NCI-H748 (cell line): Measurements from ENCODE around the gene COL18A1.
"Not testable (repeated sequence)": the region's sequence is repeated elsewhere in the genome, so short reads cannot be mapped to it uniquely, and the experiment has no call there.

ENCODE experiments used
- DNase-seq: peaks from one replicate; lab custom pipeline; 2025; ENCODE audit not compliant: unreplicated experiment; lab: John Stamatoyannopoulos, UW

Gene COL18A1

GRCh38 chr21:45529785-45530422, 124.9 kb downstream of the COL18A1 start:
- no peak for DNase-seq

- no peak for DNase-seq
Measured at GRCh38 chr21:45530423-45531113, 125.6 kb downstream of the COL18A1 start.

DNA sequence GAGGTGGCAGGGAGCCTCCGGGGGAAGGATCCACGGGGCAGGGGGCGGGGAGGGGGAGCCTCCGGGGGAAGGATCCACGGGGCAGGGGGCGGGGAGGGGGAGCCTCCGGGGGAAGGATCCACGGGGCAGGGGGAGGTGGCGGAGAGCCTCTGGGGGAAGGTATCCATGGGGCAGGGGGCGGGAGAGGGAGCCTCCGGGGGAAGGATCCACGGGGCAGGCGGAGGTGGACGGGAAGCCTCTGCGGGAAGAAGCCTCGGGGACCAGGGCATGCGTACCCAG, 126.1 kb downstream of the COL18A1 start:
- not testable (repeated sequence) for DNase-seq

DNA sequence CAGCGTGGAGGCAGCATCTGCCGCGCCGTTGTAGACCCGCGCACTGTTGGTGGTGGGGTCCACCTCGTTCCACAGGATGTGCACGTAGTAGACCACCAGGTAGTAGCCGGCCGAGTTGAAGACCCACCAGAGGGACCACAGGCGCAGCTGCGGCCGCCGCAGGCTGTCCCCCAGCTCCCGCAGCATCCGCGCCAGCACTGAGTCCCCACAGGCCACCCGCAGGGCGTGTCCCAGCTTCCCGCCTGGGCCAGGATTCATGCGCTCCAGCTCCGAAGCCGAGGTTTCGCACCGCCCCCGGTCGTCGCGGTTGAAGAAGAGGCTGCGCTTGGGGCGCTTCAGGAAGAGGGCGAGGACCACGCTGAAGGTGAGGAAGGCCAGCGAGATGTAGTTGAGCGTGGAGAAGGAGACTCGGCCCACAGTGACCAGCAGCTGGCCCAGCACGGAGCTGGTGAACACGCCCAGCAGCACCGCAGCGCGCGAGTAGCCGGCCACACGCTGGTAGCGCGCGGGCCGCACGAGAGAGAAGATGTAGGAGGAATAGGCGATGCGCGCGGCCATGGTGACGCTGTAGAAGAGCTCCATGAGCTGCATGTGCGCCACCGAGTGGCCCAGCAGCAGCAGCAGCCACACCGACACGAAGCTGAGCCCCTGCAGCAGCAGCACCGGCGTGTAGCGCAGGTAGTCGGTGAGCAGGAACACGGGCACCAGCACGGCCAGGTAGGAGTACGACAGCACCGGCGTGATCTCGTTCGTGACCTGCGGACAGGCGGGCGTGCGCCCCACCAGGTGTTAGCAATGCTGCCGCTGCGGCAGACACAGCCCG, 126.6 kb downstream of the COL18A1 start:
- DNase-seq: no peak

DNA sequence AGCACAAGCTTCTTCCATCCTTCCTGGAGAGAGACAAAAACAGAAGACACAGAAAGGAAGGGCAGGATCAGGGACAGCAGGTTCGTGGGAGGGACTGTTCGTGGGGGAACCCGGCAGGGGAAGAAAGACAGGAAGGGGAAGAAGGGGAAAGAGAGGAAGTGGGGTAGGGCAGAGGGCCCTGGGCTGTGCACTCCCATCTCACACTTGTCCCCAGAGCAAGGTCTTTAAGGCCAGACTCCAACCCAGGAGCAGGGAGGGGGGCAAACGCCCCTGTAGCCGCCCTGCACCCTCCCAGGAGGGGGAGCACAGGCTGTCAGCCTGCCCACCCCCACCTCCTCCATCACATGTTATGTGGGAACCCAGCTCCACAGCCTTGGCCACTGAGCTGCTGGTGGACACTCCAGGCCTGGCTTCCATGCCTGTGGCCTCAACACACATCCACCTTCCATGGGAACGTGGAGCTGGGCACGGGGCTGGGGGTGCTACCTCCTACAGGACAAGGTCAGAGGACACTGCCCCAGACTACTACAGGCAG, 127.9 kb downstream of the COL18A1 start:
- DNase-seq: no peak

DNA sequence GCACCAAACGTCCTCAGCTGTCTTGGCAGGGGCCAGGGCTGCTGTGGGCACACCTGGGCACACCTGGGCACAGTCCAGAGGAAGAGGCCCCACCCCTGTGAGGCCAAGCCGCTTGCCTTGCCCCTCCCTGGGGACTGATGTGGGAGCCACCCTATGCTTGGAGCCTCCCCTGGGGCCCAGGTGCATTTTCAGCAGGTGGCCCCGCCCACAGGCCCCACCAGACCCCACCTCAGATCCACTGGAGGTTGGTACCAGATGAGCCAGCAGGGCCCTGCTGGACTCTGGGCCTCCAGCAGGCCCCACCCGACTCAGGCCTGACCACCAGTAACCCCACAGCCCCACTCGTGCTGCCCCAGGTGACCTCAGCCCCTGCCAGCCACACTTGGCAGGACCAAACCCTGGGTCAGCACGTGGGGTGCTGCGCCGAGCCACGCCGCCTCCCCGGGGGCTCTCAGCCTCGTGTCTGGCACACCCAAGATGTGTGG, 128.4 kb downstream of the COL18A1 start:
- DNase-seq: no peak

- no peak for DNase-seq
Measured at GRCh38 chr21:45533846-45534635, 129.1 kb downstream of the COL18A1 start.

GRCh38 chr21:45534636-45535331, 129.8 kb downstream of the COL18A1 start:
- DNase-seq: no peak

- no peak for DNase-seq
Measured at GRCh38 chr21:45535341-45536081, 130.5 kb downstream of the COL18A1 start.

DNA sequence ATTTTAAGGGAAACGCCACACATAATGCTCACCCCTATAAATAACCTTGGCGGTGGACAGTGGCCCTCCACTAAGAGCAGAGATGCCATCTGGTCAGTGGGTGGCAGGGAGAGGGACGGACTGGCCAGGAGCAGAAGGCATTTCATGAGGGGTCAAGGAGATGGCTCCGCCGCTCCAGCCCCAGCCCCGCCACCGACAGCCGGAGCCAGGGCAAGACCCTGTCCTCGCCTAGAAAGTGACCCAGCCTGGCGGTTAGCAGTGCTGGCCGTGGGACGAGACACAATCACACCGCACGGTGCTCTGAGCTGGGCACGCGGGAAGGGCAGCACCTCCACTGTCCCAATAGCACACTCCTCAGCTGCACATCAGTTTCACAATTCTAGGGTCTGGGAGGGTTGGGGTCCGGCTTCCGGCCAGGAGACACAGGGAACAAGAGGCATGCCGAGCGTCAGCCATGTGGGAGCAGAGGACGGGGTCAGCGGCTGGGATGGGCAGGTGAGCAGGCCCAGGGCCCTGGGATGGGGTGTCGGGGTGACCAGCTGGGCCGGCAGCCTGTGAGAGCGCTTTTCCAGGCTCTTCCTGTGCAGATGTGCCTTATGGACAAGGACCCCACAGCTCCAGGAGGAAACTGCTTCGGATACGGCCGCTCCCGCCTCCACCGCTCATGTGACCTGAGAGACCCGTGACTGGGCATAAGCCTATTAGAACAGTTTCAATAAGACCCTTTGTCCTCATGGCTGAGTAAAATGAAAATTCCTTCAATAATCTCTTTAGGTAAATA, 131.5 kb downstream of the COL18A1 start:
- DNase-seq: no peak

GRCh38 chr21:45537111-45537745, 132.3 kb downstream of the COL18A1 start:
- DNase-seq: no peak

DNA sequence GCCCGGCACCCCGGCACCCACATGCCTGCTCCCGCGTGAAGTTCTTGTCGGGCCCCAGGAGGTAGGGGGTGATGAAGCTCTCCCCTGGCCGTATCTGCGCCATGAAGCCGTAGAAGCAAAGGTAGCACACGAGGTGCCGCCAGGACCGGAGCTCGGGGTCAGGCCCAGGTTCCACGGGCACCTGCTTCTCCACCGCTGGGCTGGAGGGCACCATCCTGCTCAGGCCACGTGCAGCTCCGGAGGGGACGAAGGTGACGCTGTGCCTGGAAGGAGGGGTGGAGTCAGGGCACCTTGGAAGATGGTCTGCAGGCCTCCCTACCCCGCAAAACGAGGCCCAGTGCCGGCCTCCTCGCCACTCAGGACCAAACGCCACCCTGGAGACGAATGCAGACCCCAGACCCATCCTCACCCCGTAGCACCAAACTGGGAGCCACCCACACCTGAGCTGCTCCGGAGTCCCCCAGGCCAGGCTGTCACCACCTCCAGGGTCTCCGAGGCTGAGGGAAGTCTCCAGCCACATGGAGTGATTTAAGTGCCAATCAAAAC, 132.9 kb downstream of the COL18A1 start:
- DNase-seq: no peak

- no peak for DNase-seq
Measured at GRCh38 chr21:45538381-45539045, 133.5 kb downstream of the COL18A1 start.

GRCh38 chr21:45539046-45539795, 134.3 kb downstream of the COL18A1 start:
- no peak for DNase-seq

- no peak for DNase-seq
Measured at GRCh38 chr21:45539796-45540600, 135.0 kb downstream of the COL18A1 start.

DNA sequence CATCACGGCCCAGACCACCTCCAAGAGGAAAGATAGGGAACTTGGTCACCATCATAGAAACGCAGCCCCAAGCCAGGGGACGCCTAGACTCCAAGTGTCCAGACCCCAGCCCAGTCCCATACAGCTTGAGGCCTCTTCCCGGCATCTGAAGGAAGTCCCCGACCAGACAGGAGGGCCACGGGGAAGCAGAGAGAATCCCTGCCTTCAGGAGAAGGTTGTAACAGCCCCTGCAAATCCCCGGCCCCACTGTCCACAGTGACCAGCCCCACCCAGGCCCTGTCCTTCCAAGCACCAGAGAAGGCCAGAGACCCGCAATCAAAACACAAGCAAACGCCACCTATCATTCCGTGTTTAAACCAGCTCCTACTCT, 135.6 kb downstream of the COL18A1 start:
- no peak for DNase-seq
